ENCODE results near the gene ZMYM2. TPM values are rescaled to one million over a fixed set of nuclear protein-coding genes. Genes with fewer than 3 reads are reported as not detected.

ZMYM2 gene
- total RNA-seq (ENCODE audit: low replicate concordance): 47.8 and 62.5 TPM in 2 replicates

DNA sequence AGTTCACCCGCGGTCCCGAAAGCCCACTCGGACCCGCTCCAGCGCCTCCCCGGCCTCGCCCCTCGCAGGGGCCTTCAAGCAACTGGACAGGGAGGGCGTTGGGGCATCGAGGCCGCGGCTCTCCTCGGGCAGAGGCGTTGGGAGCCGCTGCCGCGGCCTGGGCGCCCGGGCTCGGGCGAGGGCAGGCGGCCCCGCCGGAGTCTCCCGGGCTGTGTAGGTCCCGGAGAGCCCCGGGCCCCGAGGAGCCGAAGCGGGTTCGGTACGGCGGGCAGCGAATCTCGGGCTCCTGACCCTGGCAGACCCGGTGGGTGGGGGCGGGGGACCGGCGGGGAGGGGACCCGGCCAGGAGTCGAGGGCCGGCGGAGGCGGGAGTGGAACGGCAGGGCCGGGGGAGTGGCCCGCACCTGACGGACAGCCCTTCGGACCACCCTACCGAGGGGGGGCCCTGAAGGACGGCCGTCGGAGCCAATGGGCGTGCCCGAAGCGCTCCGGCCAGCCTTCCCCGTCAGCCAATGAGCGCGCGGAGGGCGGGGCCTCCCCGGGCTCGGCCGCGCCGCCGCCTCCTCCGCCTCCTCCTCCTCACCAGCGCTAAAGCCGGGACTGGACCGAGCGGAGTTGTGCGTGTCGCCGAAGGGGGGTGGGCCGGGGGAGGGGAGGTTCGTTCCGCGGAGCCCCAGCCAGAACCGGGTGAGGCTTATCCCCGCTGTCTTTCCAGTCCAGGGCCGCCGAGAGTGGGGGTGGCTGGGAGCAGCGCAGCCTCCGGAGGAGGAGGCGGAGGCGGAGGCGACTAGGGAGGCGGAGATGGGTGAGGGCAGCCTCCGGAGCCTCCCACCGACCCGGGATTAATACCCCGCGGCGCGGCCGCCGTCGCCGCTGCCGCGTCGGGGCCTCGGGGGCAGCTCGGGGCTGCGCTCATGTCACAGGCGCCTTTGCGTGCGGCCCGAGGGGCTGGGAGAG lies at the start of gene ZMYM2:
TSS of gene ZMYM2 (plus strand) at position 573 of the 957 bp plus-strand sequence. CDS start 34,346 bp downstream, outside the sequence.
- DNase-seq (ENCODE audit: low read depth): peak; percentile 96
- TF ChIP-seq, protein P1, sequence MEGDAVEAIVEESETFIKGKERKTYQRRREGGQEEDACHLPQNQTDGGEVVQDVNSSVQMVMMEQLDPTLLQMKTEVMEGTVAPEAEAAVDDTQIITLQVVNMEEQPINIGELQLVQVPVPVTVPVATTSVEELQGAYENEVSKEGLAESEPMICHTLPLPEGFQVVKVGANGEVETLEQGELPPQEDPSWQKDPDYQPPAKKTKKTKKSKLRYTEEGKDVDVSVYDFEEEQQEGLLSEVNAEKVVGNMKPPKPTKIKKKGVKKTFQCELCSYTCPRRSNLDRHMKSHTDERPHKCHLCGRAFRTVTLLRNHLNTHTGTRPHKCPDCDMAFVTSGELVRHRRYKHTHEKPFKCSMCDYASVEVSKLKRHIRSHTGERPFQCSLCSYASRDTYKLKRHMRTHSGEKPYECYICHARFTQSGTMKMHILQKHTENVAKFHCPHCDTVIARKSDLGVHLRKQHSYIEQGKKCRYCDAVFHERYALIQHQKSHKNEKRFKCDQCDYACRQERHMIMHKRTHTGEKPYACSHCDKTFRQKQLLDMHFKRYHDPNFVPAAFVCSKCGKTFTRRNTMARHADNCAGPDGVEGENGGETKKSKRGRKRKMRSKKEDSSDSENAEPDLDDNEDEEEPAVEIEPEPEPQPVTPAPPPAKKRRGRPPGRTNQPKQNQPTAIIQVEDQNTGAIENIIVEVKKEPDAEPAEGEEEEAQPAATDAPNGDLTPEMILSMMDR (IDR thresholded peaks at IDR 0.05; ENCODE audit: insufficient read depth, low read length): no peak
- peak within 1 kb of the TSS; percentile 86 for H3K4me3 ChIP-seq (ENCODE audit: low read depth, low read length)

DNA sequence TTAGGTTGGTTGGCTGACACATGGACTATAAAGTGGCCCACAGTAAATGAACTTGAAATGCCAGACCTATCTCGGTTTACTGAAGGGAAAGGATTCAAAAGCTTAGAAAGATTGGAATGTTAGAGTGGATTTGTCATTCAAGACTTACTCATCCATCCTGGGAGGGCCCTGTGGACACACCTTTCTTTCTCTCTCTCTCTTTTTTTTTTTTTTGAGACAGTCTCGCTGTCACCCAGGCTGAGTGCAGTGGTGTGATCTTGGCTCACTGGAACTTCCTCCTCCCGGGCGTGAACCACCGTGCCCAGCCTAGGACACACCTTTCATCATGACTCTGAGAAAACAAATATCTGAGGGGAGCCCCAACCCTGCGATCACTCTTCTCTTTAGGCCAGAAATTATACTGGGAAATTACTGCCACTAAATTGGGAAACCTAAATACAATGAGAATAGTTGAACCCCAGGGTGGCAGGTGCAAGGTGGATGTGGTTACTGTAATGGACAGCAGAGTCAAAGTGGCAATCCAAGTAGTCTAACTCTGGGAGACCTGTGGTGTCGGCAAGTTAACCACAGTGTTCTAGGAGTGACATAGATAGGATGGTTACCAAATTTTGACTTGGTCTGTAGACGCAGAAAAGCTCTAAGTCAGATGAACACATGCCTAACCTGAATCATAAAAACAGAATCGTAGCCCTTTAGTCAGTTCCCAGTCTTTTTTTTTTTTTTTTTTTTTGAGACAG lies 48.0 kb upstream of the ZMYM2 start:
- H3K4me3 ChIP-seq (ENCODE audit: low read depth, low read length): no peak overlapping the region
- TF ChIP-seq, protein P1 (IDR thresholded peaks at IDR 0.05; ENCODE audit: insufficient read depth, low read length): no peak
- DNase-seq (ENCODE audit: low read depth): peak; percentile 5

DNA sequence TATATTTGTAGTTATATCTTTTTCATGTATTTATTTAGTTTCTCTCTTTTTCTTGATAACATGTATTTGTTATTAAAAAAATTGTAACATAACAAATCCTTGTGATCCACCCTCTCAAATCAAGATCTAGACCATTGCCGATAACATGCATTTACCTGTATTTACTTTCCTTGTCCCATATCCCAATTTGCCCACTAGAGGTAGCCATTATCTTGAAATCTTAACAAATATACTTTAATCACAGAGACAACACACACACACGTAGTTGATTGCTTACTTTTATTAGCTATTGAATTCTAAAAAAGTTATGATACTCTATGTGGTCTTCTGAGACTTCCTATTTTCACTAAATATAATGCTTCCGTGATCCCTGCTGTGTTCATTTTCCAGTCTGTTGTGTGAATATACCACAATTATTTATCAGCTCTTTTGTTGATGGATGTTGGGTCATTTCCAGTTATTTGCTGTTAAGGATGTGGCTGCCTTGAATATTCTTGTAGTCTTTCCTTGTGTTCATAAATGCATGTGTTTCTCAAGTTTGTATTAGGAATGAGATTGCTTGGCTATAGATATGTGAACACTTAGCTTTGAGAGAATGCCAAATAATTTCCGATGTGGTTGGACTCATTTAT lies 31.3 kb upstream of the ZMYM2 start:
- peak; percentile 48 for DNase-seq (ENCODE audit: low read depth)
- H3K4me3 ChIP-seq (ENCODE audit: low read depth, low read length): no peak overlapping the region
- TF ChIP-seq, protein P1 (IDR thresholded peaks at IDR 0.05; ENCODE audit: insufficient read depth, low read length): peak; percentile 58

DNA sequence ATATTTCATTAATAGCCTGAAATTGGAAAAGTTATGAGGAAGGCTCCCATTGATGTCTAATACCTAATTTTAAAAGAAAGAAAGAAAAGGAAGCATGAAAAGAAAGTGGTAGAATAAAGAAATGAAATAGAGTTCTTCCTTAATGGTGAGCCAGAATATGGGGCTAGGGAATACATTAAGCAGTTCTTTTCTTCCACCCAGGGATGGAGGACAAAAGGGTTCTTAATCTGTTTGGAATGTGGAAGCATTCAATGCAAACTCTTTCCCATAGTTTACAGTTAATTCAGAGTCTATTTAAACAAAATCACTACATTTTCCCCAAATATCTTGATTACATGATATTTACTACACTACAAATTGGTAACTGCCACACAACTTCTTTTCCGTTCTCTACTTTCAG lies 18.4 kb upstream of the ZMYM2 start:
- no peak for DNase-seq (ENCODE audit: low read depth)
- TF ChIP-seq, protein P1 (IDR thresholded peaks at IDR 0.05; ENCODE audit: insufficient read depth, low read length): no peak
- no peak overlapping the region for H3K4me3 ChIP-seq (ENCODE audit: low read depth, low read length)

DNA sequence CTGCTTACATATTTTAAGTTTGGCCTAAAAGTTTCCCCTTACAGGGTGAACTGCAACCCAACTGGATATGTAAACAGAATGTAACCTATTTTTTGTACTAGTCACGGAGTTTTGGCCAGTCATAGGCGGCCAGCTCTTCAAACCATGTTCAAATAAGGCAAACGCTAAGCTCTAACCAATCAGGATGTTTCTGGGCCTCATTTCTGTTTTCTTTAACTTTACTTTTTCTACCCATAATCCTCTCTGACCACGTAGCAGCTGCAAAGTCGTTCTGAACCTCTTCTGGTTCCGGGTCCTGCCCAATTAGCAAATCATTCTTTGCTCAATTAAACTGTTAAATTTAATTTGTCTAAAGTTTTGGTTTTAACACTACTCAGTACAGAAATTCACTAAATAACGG lies 8.2 kb upstream of the ZMYM2 start:
- TF ChIP-seq, protein P1 (IDR thresholded peaks at IDR 0.05; ENCODE audit: insufficient read depth, low read length): no peak
- H3K4me3 ChIP-seq (ENCODE audit: low read depth, low read length): no peak overlapping the region
- no peak for DNase-seq (ENCODE audit: low read depth)

DNA sequence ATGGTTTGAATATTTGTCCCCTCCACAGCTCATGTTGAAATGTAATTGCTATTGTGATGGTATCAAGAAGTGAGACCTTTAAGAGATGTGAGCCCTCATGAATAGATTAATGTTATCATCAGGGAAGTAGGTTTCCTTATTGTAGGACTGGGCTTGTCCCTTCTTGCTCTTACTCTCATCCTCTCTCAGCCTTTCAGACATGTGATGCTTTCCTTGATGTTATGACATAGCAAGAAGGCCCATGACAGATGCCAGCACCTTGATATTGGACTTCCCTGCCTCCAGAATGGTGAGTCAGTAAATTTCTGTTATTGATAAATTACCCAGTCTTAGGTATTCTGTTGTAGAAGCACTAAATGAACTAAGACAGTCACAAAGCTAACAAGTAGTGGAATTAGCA lies 5.7 kb upstream of the ZMYM2 start:
- no peak for DNase-seq (ENCODE audit: low read depth)
- no peak overlapping the region for H3K4me3 ChIP-seq (ENCODE audit: low read depth, low read length)
- TF ChIP-seq, protein P1 (IDR thresholded peaks at IDR 0.05; ENCODE audit: insufficient read depth, low read length): no peak
